HCT116 (cell line): ENCODE measurements around the gene SBF2. TPM values are rescaled to one million over a fixed set of nuclear protein-coding genes. Genes with fewer than 3 reads are reported as not detected.

ENCODE experiments used
- ATAC-seq: fragments of 200-7000 bp; cut with Tn5 transposase; 2 replicates; pipeline ENCODE4 v1.9.1; 2020; ENCODE audit warnings: mild to moderate bottlenecking, moderate library complexity
- BruUV-seq: library from RNA; stranded (reverse); fragments of 400-500 nt; replicated peaks from 2 replicates; lab custom pipeline; 2021; lab: Mats Ljungman, UMichigan
- CTCF ChIA-PET: fragments of 300-600 bp; sonication (Branson Sonifier 250); formaldehyde crosslinking; loops from one replicate; lab custom pipeline; 2021; ENCODE audit warnings: antibody characterized with exemption; lab: Charles Lee
- POLR2A ChIA-PET: fragments of 300-600, 350-600 bp; sonication (Branson Sonifier 250); formaldehyde crosslinking; loops from one replicate; lab custom pipeline; 2021; ENCODE audit warnings: antibody characterized with exemption; lab: Charles Lee
- RAD21 ChIA-PET, 2 experiments: fragments of 300-600 bp; sonication (Branson Sonifier 250); formaldehyde crosslinking; loops; one replicate each; lab custom pipeline; 2023; ENCODE audit warnings: low total read pairs in 2 of 2; ENCODE audit not compliant: uncharacterized antibody in 2 of 2, unreplicated experiment in 2 of 2, low non-redundant PET in 1 of 2; lab: Charles Lee
- DNase-seq: peaks from one replicate; pipeline ENCODE4 v3.0.0-alpha.2; 2010; ENCODE audit warnings: low read depth, low spot score
- H2AFZ ChIP-seq: fragments of 200-600 bp; shearing (Covaris generic), sonication (generic); 2 replicates; pipeline ENCODE4 v1.6.1; 2017; ENCODE audit warnings: low read depth, mixed run types, mixed read lengths, antibody characterized with exemption, low read length; ENCODE audit not compliant: poor library complexity, severe bottlenecking
- H3K27ac ChIP-seq: 2 replicates; pipeline ENCODE4 v1.5.1; 2012; ENCODE audit warnings: low read depth, low read length
- H3K27me3 ChIP-seq: fragments of 200-600 bp; sonication (generic); 2 replicates; pipeline ENCODE4 v1.6.1; 2016; ENCODE audit warnings: mixed run types, low read length, mixed read lengths; ENCODE audit not compliant: insufficient read depth
- H3K36me3 ChIP-seq, 2 experiments: fragments of 200-500 bp in 1 of 2; fragments of 200-600 bp in 1 of 2; sonication (Bioruptor generic) in 1 of 2; sonication (generic) in 1 of 2; 2 replicates each; pipeline versions ENCODE4 v1.5.1 to v1.6.1; 2014 to 2016; ENCODE audit warnings: low read length in 2 of 2, inconsistent platforms in 1 of 2, mixed read lengths in 1 of 2, mixed run types in 1 of 2; ENCODE audit not compliant: insufficient read depth in 2 of 2, control insufficient read depth in 1 of 2
- H3K4me1 ChIP-seq, 2 experiments: fragments of 200-600 bp in 1 of 2; sonication (generic) in 1 of 2; 2 replicates each; pipeline versions ENCODE4 v1.5.1 to v1.6.1; 2012 to 2017; ENCODE audit warnings: low read length in 2 of 2, inconsistent platforms in 1 of 2, mild to moderate bottlenecking in 1 of 2, mixed read lengths in 1 of 2, mixed run types in 1 of 2, moderate library complexity in 1 of 2; ENCODE audit not compliant: insufficient read depth in 2 of 2, control insufficient read depth in 1 of 2
- H3K4me2 ChIP-seq: fragments of 200-600 bp; sonication (generic); 2 replicates; pipeline ENCODE4 v1.6.1; 2017; ENCODE audit warnings: mixed run types, low read length, mixed read lengths
- H3K4me3 ChIP-seq, 2 experiments: fragments of 200-600 bp in 1 of 2; sonication (generic) in 1 of 2; replicated peaks in 1 of 2; 2 replicates each; pipeline ENCODE4 v1.5.1; 2011 to 2016; ENCODE audit warnings: low read length in 2 of 2, control low read depth in 1 of 2, low read depth in 1 of 2, mild to moderate bottlenecking in 1 of 2, mixed read lengths in 1 of 2, mixed run types in 1 of 2
- H3K79me2 ChIP-seq: fragments of 200-600 bp; sonication (generic); 2 replicates; pipeline ENCODE4 v1.6.1; 2017; ENCODE audit warnings: mild to moderate bottlenecking, mixed run types, low read length, moderate library complexity, mixed read lengths; ENCODE audit not compliant: insufficient read depth
- H3K9ac ChIP-seq: fragments of 200-600 bp; sonication (generic); 2 replicates; pipeline ENCODE4 v1.6.1; 2016; ENCODE audit warnings: low read length, mixed read lengths
- H3K9me2 ChIP-seq: fragments of 200-600 bp; sonication (generic), shearing (Covaris generic); 2 replicates; pipeline ENCODE4 v1.6.1; 2017; ENCODE audit warnings: mixed run types, mild to moderate bottlenecking, moderate library complexity; ENCODE audit not compliant: insufficient read depth
- H3K9me3 ChIP-seq, 2 experiments: fragments of 200-500 bp in 1 of 2; fragments of 200-600 bp in 1 of 2; sonication (Bioruptor generic) in 1 of 2; sonication (generic) in 1 of 2; 2 replicates each; pipeline ENCODE4 v1.6.1; 2014 to 2017; ENCODE audit warnings: low read length in 2 of 2, mixed read lengths in 2 of 2, inconsistent platforms in 1 of 2, low read depth in 1 of 2, mild to moderate bottlenecking in 1 of 2, mixed run types in 1 of 2, moderate library complexity in 1 of 2; ENCODE audit not compliant: control insufficient read depth in 1 of 2, insufficient read depth in 1 of 2
- H4K20me1 ChIP-seq: fragments of 200-600 bp; sonication (generic), shearing (Covaris generic); 2 replicates; pipeline ENCODE4 v1.6.1; 2017; ENCODE audit warnings: mixed run types, mild to moderate bottlenecking, moderate library complexity; ENCODE audit not compliant: insufficient read depth
- ATF3 ChIP-seq: IDR thresholded peaks from 2 replicates; pipeline ENCODE4 v1.6.1; 2012
- CBX3 ChIP-seq: IDR thresholded peaks from 2 replicates; pipeline ENCODE4 v1.6.1; 2012; ENCODE audit warnings: low read depth
- CEBPB ChIP-seq: IDR thresholded peaks from 2 replicates; pipeline ENCODE4 v1.6.1; 2012; ENCODE audit warnings: low read depth
- CTCF ChIP-seq, 3 experiments: fragments of 200-600 bp in 1 of 3; sonication (generic) in 1 of 3; IDR thresholded peaks in 2 of 3; conservative IDR thresholded peaks in 1 of 3; 2 replicates each; pipeline ENCODE4 v1.5.1; 2012 to 2017; ENCODE audit warnings: low read depth in 2 of 3, low read length in 2 of 3, antibody characterized with exemption in 1 of 3, borderline replicate concordance in 1 of 3, control low read depth in 1 of 3, mild to moderate bottlenecking in 1 of 3, mixed read lengths in 1 of 3, mixed run types in 1 of 3, moderate library complexity in 1 of 3; ENCODE audit not compliant: insufficient read depth in 1 of 3
- EGR1 ChIP-seq: IDR thresholded peaks from 2 replicates; pipeline ENCODE4 v1.6.1; 2012; ENCODE audit warnings: low read depth
- ELF1 ChIP-seq: IDR thresholded peaks from 2 replicates; pipeline ENCODE4 v1.6.1; 2012; ENCODE audit warnings: low read depth, borderline replicate concordance
- EZH2 ChIP-seq: fragments of 200-600 bp; sonication (generic); IDR thresholded peaks from 2 replicates; pipeline ENCODE4 v1.6.1; 2017; ENCODE audit warnings: antibody characterized with exemption, mixed run types
- EZH2phosphoT487 ChIP-seq: fragments of 200-600 bp; IDR thresholded peaks from 2 replicates; pipeline ENCODE4 v1.6.1; 2018; ENCODE audit warnings: antibody characterized with exemption, borderline replicate concordance
- JUND ChIP-seq: IDR thresholded peaks from 2 replicates; pipeline ENCODE4 v1.6.1; 2012
- MAX ChIP-seq: IDR thresholded peaks from 2 replicates; pipeline ENCODE4 v1.6.1; 2012
- POLR2AphosphoS5 ChIP-seq: IDR thresholded peaks from 2 replicates; pipeline ENCODE4 v1.6.1; 2011; ENCODE audit warnings: mild to moderate bottlenecking, low read depth, low read length, moderate library complexity
- RAD21 ChIP-seq: IDR thresholded peaks from 2 replicates; pipeline ENCODE4 v1.6.1; 2012; ENCODE audit warnings: low read depth, mild to moderate bottlenecking
- REST ChIP-seq: IDR thresholded peaks from 2 replicates; pipeline ENCODE4 v1.6.1; 2012; ENCODE audit warnings: low read depth
- SIN3A ChIP-seq: IDR thresholded peaks from 2 replicates; pipeline ENCODE4 v1.6.1; 2012; ENCODE audit warnings: low read depth
- SRF ChIP-seq: IDR thresholded peaks from 2 replicates; pipeline ENCODE4 v1.6.1; 2012; ENCODE audit warnings: low read depth
- TCF7L2 ChIP-seq: IDR thresholded peaks from 2 replicates; pipeline ENCODE4 v1.7.0; 2011; ENCODE audit warnings: borderline replicate concordance, inconsistent platforms; ENCODE audit not compliant: insufficient read depth, insufficient read length; ENCODE audit errors: extremely low read depth
- ZBTB33 ChIP-seq: IDR thresholded peaks from 2 replicates; pipeline ENCODE4 v1.6.1; 2011; ENCODE audit warnings: mild to moderate bottlenecking, low read length, moderate library complexity; ENCODE audit not compliant: insufficient replicate concordance; ENCODE audit errors: extremely low read depth
- ZFX ChIP-seq: fragments of 450-650 bp; IDR thresholded peaks from 2 replicates; pipeline ENCODE4 v1.6.1; 2017
- ZNF274 ChIP-seq: fragments of 200-500 bp; sonication (Bioruptor generic); IDR thresholded peaks from 2 replicates; pipeline ENCODE4 v1.6.1; 2014; ENCODE audit warnings: mild to moderate bottlenecking, low read depth, low read length, inconsistent platforms
- intact Hi-C: fragments of 100-400 bp; cut with micrococcal nuclease; formaldehyde crosslinking; loops from 2 replicates; pipeline ENCODE4 v1.10.0; 2022
- total RNA-seq: library from RNA; stranded (reverse); gene quantifications from one replicate; pipeline ENCODE4 v1.2.1, GENCODE V29; 2021; ENCODE audit not compliant: unreplicated experiment

SBF2 gene
- total RNA-seq, 1 experiment from 2014 or later: 35.0 TPM

- intact Hi-C loops: no loop called here
- ChIA-PET POLR2A (no interaction called here), CTCF (no interaction called here), RAD21 (no interaction called here)
- Histone ChIP-seq H3K4me3 (no peak overlapping the region), H3K9me3 (no peaks in the 10 kb centered on the region), H3K79me2 (no peaks in the 10 kb centered on the region; the same call in 1 of the 2 replicates), H3K27me3 (no peaks in the 10 kb centered on the region), H3K4me2 (no peak overlapping the region), H3K36me3 (no peaks in the 10 kb centered on the region), H2AFZ (no peak overlapping the region), H3K27ac (no peak overlapping the region), H3K9me2 (no peaks in the 10 kb centered on the region), H3K9ac (no peak overlapping the region), H4K20me1 (no peaks in the 10 kb centered on the region), H3K4me1 (peaks cover 0 to 7% of the 10 kb centered on the region in 2 experiments; a peak in 2 of 4 replicates)
- BruUV-seq: no TSS peak
- ATAC-seq (no peak), DNase-seq (no peak)
- TF ChIP-seq CBX3 (no peak), SIN3A (no peak), EZH2 (no peak), EZH2phosphoT487 (no peak), POLR2AphosphoS5 (no peak), CEBPB (no peak), TCF7L2 (no peak), ZNF274 (no peak), SRF (no peak), REST (no peak), EGR1 (no peak), MAX (no peak), ZFX (no peak), ELF1 (no peak), CTCF (IDR thresholded peaks at IDR 0.05 in 2 of 3, conservative IDR thresholded peaks at IDR 0.05 in 1 of 3; ENCODE audit: borderline replicate concordance in 1 of 3, insufficient read depth in 1 of 3, low read depth in 2 of 3, low read length in 2 of 3) (no peak), ATF3 (no peak), ZBTB33 (no peak), RAD21 (no peak), JUND (no peak)
Measured at GRCh38 chr11:10144954-10145353, 149.1 kb downstream of the SBF2 start.
